Lower leg skin (tissue), 4 donors: ENCODE data around the gene FCAMR. TPM values are rescaled to one million over a fixed set of nuclear protein-coding genes. Genes with fewer than 3 reads are reported as not detected.

Source experiments
- DNase-seq, 2 donors: peaks; one replicate each; pipeline ENCODE4 v3.0.0-alpha.2; 2019; ENCODE audit warnings: low spot score in 2 of 2
- H3K4me3 ChIP-seq: fragments of 200-600 bp; sonication (generic); 2 replicates; pipeline ENCODE4 v1.5.1; 2017; ENCODE audit warnings: mild to moderate bottlenecking, low read depth; ENCODE audit not compliant: poor library complexity, severe bottlenecking
- CTCF ChIP-seq, 3 donors: fragments of 450-650 bp; IDR thresholded peaks; one replicate each; pipeline ENCODE4 v1.5.1; 2016; ENCODE audit warnings: antibody characterized with exemption in 3 of 3, mild to moderate bottlenecking in 3 of 3, moderate library complexity in 2 of 3
- POLR2A ChIP-seq, 2 donors: fragments of 450-650 bp; IDR thresholded peaks; one replicate each; pipeline ENCODE4 v1.6.1; 2016 to 2017; ENCODE audit warnings: antibody characterized with exemption in 2 of 2, mild to moderate bottlenecking in 1 of 2, moderate library complexity in 1 of 2
- WGBS, 2 donors: methylation state at CpG; one replicate each; pipeline ENCODE4 v1.1.5; 2018; 5-methylcytosine and 5-hydroxymethylcytosine counted together
- intact Hi-C: fragments of 100-400 bp; cut with DNase I; formaldehyde crosslinking; loops from one replicate; pipeline ENCODE4 v1.15.0; 2023; ENCODE audit warnings: low total_unique reads
- total RNA-seq, 4 donors: library from RNA; depleted of rRNA; stranded (reverse); fragments of >200 nt; gene quantifications; one replicate each; pipeline ENCODE4 v1.1.0, GENCODE V29; 2016

FCAMR gene
- not detected for total RNA-seq

GRCh38 chr1:206970446-206970845, at the start of gene FCAMR:
FCAMR (minus strand) TSS chr1:206970460; CDS start chr1:206970125, 335 bp downstream.
- intact Hi-C loops: no loop called here
- WGBS, 2 donors: 73 to 75% methylated on average over 2 of the region's 2 CpGs
- peak in 1 of 2 donors; percentile 48 for DNase-seq
- H3K4me3 ChIP-seq: no peak within 1 kb of the TSS
- no peak for TF ChIP-seq POLR2A (IDR thresholded peaks at IDR 0.05)
- TF ChIP-seq CTCF (IDR thresholded peaks at IDR 0.05): no peak

GRCh38 chr1:207019661-207020060, 49.4 kb upstream of the FCAMR start:
- no peak for TF ChIP-seq POLR2A (IDR thresholded peaks at IDR 0.05)
- no peak for TF ChIP-seq CTCF (IDR thresholded peaks at IDR 0.05)
- 39 to 55% methylated on average over 2 of the region's 2 CpGs for WGBS, 2 donors
- H3K4me3 ChIP-seq: no peak overlapping the region
- no peak for DNase-seq
- intact Hi-C loops: no loop called here

GRCh38 chr1:207019161-207019560, 48.9 kb upstream of the FCAMR start:
- intact Hi-C loops: no loop called here
- WGBS, 2 donors: 84 to 97% methylated on average over 2 of the region's 2 CpGs
- H3K4me3 ChIP-seq: no peak overlapping the region
- no peak for TF ChIP-seq POLR2A (IDR thresholded peaks at IDR 0.05)
- TF ChIP-seq CTCF (IDR thresholded peaks at IDR 0.05): no peak
- no peak for DNase-seq

GRCh38 chr1:207018707-207019106, 48.4 kb upstream of the FCAMR start:
- intact Hi-C loops: no loop called here

GRCh38 chr1:207017615-207018559, 47.6 kb upstream of the FCAMR start:
- DNase-seq: peak in 1 of 2 donors; percentile 76
- WGBS, 2 donors: 38 to 49% methylated on average over 7 of the region's 7 CpGs
- TF ChIP-seq CTCF (IDR thresholded peaks at IDR 0.05) (no peak), POLR2A (IDR thresholded peaks at IDR 0.05) (no peak)

More at GRCh38 chr1:207018707-207019106, 48.4 kb upstream of the FCAMR start:
- no peak for DNase-seq
- TF ChIP-seq POLR2A (IDR thresholded peaks at IDR 0.05): no peak
- TF ChIP-seq CTCF (IDR thresholded peaks at IDR 0.05): no peak
- H3K4me3 ChIP-seq: no peak overlapping the region
- 84 to 92% methylated on average over 4 of the region's 4 CpGs for WGBS, 2 donors

More at GRCh38 chr1:207017615-207018559, 47.6 kb upstream of the FCAMR start:
- no peak overlapping the region for H3K4me3 ChIP-seq
- intact Hi-C loops: no loop called here
